HL-60 (cell line): Measurements from ENCODE around the gene GFPT2.

ENCODE experiments used
- REST ChIP-seq: IDR thresholded peaks from 2 replicates; pipeline ENCODE4 v1.6.1; 2012; ENCODE audit warnings: low read depth; ENCODE audit not compliant: insufficient replicate concordance
- SPI1 ChIP-seq: IDR thresholded peaks from 2 replicates; pipeline ENCODE4 v1.6.1; 2012; ENCODE audit warnings: low read depth, mild to moderate bottlenecking, borderline replicate concordance
- TF ChIP-seq, protein P1 (sequence below): IDR thresholded peaks from one replicate; pipeline ENCODE4 v1.5.1; 2011; ENCODE audit warnings: low read length, control low read depth, inconsistent platforms; ENCODE audit not compliant: insufficient read depth

GRCh38 chr5:180375291-180375690, 22.2 kb upstream of the GFPT2 start:
- TF ChIP-seq SPI1 (no peak), REST (no peak)
- TF ChIP-seq, protein P1, sequence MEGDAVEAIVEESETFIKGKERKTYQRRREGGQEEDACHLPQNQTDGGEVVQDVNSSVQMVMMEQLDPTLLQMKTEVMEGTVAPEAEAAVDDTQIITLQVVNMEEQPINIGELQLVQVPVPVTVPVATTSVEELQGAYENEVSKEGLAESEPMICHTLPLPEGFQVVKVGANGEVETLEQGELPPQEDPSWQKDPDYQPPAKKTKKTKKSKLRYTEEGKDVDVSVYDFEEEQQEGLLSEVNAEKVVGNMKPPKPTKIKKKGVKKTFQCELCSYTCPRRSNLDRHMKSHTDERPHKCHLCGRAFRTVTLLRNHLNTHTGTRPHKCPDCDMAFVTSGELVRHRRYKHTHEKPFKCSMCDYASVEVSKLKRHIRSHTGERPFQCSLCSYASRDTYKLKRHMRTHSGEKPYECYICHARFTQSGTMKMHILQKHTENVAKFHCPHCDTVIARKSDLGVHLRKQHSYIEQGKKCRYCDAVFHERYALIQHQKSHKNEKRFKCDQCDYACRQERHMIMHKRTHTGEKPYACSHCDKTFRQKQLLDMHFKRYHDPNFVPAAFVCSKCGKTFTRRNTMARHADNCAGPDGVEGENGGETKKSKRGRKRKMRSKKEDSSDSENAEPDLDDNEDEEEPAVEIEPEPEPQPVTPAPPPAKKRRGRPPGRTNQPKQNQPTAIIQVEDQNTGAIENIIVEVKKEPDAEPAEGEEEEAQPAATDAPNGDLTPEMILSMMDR, result no peak
